Kidney (tissue), 14 donors: ENCODE results near the gene KIAA0232. TPM values are rescaled to one million over a fixed set of nuclear protein-coding genes. Genes with fewer than 3 reads are reported as not detected.

Experiments
- DNase-seq, 5 donors: peaks; one replicate each; pipeline ENCODE4 v3.0.0-alpha.2; 2013 to 2020
- FAIRE-seq: peaks from 2 replicates; lab custom pipeline; 2012; peaks lifted over from hg19 to GRCh38; lab: Jason Lieb, UNC
- H3K27ac ChIP-seq, 2 donors: one replicate each; pipeline ENCODE4 v1.7.0; 2013; ENCODE audit warnings: low read depth in 2 of 2, low read length in 2 of 2, inconsistent platforms in 1 of 2
- H3K27me3 ChIP-seq: one replicate; pipeline ENCODE4 v1.7.1; 2013; ENCODE audit warnings: low read length, inconsistent platforms; ENCODE audit not compliant: control insufficient read depth, insufficient read depth
- H3K36me3 ChIP-seq, 3 donors: one replicate each; pipeline versions ENCODE4 v1.7.0 to v1.7.1; 2013; ENCODE audit warnings: low read length in 3 of 3, control low read depth in 1 of 3, inconsistent platforms in 1 of 3; ENCODE audit not compliant: insufficient read depth in 3 of 3, control insufficient read depth in 2 of 3
- H3K4me1 ChIP-seq, 3 donors: one replicate each; pipeline versions ENCODE4 v1.7.0 to v1.7.1; 2013; ENCODE audit warnings: low read length in 3 of 3, inconsistent platforms in 1 of 3, low read depth in 1 of 3; ENCODE audit not compliant: control insufficient read depth in 2 of 3, insufficient read depth in 2 of 3
- H3K4me3 ChIP-seq, 3 donors: one replicate each; pipeline versions ENCODE4 v1.7.0 to v1.8.1; 2013; ENCODE audit warnings: low read length in 3 of 3, control low read depth in 1 of 3, inconsistent platforms in 1 of 3
- H3K9ac ChIP-seq, 3 donors: one replicate each; pipeline versions ENCODE4 v1.7.0 to v1.7.1; 2013; ENCODE audit warnings: low read length in 3 of 3, control low read depth in 1 of 3, inconsistent platforms in 1 of 3
- H3K9me3 ChIP-seq, 3 donors: one replicate each; pipeline versions ENCODE4 v1.7.0 to v1.7.1; 2013; ENCODE audit warnings: low read length in 3 of 3, control low read depth in 1 of 3, inconsistent platforms in 1 of 3; ENCODE audit not compliant: control insufficient read depth in 2 of 3, insufficient read depth in 1 of 3
- intact Hi-C: fragments of 100-400 bp; cut with DNase I; formaldehyde crosslinking; loops from one replicate; pipeline ENCODE4 v1.11.1; 2022
- polyA plus RNA-seq: library from polyadenylated mRNA; stranded (reverse); fragments of 350-450 nt; fragmentation: Illumina TruSeq; extraction: RNeasy Lipid Tissue Mini Kit (QIAGEN cat#74804); gene quantifications from one replicate; pipeline ENCODE4 v1.2.3, GENCODE V29; 2014; ENCODE audit warnings: low read depth, low replicate concordance; ENCODE audit not compliant: insufficient read depth
- total RNA-seq: library from RNA; stranded (reverse); fragmentation: NEBNext Ultra II Directional; extraction: Animal tissue kit (Norgen Biotek cat#: 25700); gene quantifications from one replicate; pipeline ENCODE4 v1.2.1, GENCODE V29; 2021
- TF ChIP-seq, protein P1 (sequence below): IDR thresholded peaks from 3 replicates; pipeline ENCODE4 v1.5.1; 2012; ENCODE audit warnings: mild to moderate bottlenecking, moderate library complexity, borderline replicate concordance; ENCODE audit not compliant: insufficient read depth; ENCODE audit errors: extremely low read depth
- donor health status: control.
- donor health status: control.
- donor health status: control.
- donor health status: control.
- donor health status: control.
- donor health status: DM: yes; HTN: yes; CAD: no.
- donor health status: Normal renal cell carcinoma (clear cell type).

KIAA0232 gene
- total and polyA plus RNA-seq, 2 donors from 2014 or later, result 14.0 to 39.9 TPM

DNA sequence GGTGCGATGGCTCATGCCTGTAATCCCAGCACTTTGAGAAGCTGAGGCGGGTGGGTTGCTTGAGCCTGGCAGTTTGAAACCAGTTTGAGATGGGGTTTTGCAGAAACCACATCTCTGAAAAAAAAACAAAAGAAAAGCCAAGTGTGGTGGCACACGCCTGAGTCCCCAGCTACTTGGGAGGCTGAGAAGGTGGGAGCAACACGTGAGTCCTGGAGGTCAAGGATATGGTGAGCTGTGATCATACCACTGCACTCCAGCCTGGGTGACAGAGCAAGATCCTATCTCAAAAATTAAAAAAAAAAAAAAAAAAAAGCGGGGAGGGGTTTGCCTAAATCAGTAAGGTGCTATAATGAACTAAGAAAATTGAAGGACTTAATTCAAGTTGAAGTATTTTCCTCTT is 68.9 kb downstream of the KIAA0232 start:
- Histone ChIP-seq H3K27ac (no peak overlapping the region), H3K9ac (no peak overlapping the region), H3K36me3 (peaks cover 3 to 20% (median 8%) of the 10 kb centered on the region in 3 donors), H3K9me3 (peaks cover 0 to 8% (median 0%) of the 10 kb centered on the region in 3 donors), H3K4me3 (no peak overlapping the region), H3K4me1 (peaks cover 0 to 3% (median 0%) of the 10 kb centered on the region in 3 donors), H3K27me3 (no peaks in the 10 kb centered on the region)
- intact Hi-C loops, result no loop called here
- DNase-seq, result no peak
- no peak for FAIRE-seq
- TF ChIP-seq, protein P1, sequence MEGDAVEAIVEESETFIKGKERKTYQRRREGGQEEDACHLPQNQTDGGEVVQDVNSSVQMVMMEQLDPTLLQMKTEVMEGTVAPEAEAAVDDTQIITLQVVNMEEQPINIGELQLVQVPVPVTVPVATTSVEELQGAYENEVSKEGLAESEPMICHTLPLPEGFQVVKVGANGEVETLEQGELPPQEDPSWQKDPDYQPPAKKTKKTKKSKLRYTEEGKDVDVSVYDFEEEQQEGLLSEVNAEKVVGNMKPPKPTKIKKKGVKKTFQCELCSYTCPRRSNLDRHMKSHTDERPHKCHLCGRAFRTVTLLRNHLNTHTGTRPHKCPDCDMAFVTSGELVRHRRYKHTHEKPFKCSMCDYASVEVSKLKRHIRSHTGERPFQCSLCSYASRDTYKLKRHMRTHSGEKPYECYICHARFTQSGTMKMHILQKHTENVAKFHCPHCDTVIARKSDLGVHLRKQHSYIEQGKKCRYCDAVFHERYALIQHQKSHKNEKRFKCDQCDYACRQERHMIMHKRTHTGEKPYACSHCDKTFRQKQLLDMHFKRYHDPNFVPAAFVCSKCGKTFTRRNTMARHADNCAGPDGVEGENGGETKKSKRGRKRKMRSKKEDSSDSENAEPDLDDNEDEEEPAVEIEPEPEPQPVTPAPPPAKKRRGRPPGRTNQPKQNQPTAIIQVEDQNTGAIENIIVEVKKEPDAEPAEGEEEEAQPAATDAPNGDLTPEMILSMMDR, result no peak

DNA sequence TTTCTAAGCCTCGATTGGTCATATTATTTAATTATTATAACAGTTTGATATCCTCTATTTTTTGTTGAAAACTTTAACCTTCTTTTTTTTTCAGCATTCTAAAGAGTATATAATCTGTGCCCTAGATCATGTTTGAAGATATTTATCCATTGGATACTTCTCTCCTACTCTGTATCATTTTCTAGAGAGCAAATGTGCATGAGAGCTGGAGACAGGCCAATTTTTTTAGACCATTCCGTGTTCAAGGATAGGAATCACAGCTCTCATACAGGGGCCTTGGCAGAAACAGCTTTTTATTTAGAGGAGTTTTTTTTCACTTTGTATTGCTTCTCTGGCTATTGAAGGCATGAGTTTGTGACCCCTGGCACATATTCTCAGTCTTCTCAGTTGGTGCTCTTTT is 69.4 kb downstream of the KIAA0232 start:
- Histone ChIP-seq H3K4me1 (peaks cover 0 to 3% (median 0%) of the 10 kb centered on the region in 3 donors), H3K27me3 (no peaks in the 10 kb centered on the region), H3K36me3 (peaks cover 3 to 18% (median 7%) of the 10 kb centered on the region in 3 donors), H3K9ac (no peak overlapping the region), H3K4me3 (no peak overlapping the region), H3K9me3 (peaks cover 0 to 8% (median 0%) of the 10 kb centered on the region in 3 donors), H3K27ac (no peak overlapping the region)
- FAIRE-seq (no peak), DNase-seq (no peak)
- intact Hi-C loops, result no loop called here
- TF ChIP-seq, protein P1, result no peak

DNA sequence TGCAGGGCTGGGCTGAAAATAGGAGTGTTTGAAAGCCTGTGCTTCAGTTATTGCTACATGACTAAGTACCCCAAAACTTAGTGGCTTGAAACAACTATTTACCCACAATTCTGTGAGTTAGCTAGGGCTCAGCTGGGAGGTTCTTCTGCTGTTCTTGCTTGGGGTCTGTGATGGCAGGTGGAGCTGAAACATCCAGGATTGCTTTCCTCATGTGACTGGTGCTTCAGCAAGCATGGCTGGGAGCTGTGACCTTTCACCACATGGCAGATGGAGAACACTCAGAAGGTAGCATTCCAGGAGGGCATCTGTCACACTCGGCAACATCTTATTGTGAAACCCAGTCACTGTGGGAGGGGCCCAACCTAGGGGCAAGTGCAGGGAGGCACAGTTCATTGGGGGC is 70.1 kb downstream of the KIAA0232 start:
- peaks cover 0 to 8% (median 0%) of the 10 kb centered on the region in 3 donors for H3K9me3 ChIP-seq
- DNase-seq, result no peak
- peaks cover 3 to 25% (median 11%) of the 10 kb centered on the region in 3 donors for H3K36me3 ChIP-seq
- H3K9ac ChIP-seq, result no peak overlapping the region
- peaks cover 0 to 3% (median 0%) of the 10 kb centered on the region in 3 donors for H3K4me1 ChIP-seq
- no peak overlapping the region for H3K4me3 ChIP-seq
- no peak for FAIRE-seq
- H3K27me3 ChIP-seq, result no peaks in the 10 kb centered on the region
- TF ChIP-seq, protein P1, result no peak
- H3K27ac ChIP-seq, result no peak overlapping the region
- intact Hi-C loops, result no loop called here
